ENCODE data around the gene FOSB. TPM values are rescaled to one million over a fixed set of nuclear protein-coding genes. Genes with fewer than 3 reads are reported as not detected.
A peak's percentile ranks its signal among the peaks of the same experiment; 100 is the strongest.

Gene FOSB
- total RNA-seq, 1 donor from 2014 or later: 176 TPM

DNA sequence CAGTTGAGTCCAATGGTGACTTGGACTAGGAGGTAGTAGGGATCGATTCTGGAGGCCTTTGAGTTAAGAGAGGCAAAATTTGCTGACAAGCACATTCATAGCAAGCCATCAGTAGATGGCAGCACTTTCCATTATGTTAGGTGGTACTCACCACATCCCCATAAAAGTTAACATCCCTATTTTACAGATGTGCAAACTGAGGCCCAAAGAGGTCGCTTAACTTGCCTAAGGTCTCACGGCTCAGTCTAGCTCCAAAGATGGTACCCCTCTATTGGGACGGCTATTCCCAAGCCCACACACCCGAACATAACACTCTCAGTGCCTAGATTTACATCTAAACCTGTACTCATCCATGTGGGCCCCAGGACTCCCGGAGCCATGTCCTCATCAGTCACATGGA, 21.5 kb upstream of the FOSB start:
- DNase-seq (ENCODE audit: extremely low spot score, unreplicated experiment): no peak
- Mint-ChIP-seq H3K4me1 (ENCODE audit: unreplicated experiment) (peaks cover 36% of the 10 kb centered on the region), H3K27ac (ENCODE audit: unreplicated experiment) (peak overlapping the region; percentile 19), H3K9me3 (ENCODE audit: unreplicated experiment) (no peaks in the 10 kb centered on the region), H3K4me3 (ENCODE audit: unreplicated experiment) (no peak overlapping the region), H3K36me3 (ENCODE audit: unreplicated experiment) (no peaks in the 10 kb centered on the region), H3K27me3 (ENCODE audit: unreplicated experiment) (no peaks in the 10 kb centered on the region)
- TF ChIP-seq CTCF (IDR thresholded peaks at IDR 0.05): peak; percentile 57

DNA sequence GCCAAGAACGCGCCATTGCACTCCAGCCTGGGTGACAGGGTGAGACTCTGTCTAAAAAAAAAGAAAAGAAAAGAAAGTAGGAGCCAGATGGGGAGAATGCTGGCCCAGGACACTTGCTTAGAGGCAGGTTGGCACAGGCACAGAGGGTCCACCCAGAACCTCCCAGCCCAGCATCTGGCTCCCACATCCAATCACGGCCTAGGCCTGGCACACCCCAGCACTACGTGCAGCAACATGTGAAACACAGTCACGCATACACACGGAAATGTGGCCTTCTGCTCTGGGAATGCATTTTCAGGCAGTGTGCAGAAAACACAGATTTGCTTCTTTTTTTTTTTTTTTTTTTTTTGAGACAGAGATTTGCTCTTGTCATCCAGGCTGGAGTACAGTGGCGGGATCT, 20.9 kb upstream of the FOSB start:
- DNase-seq (ENCODE audit: extremely low spot score, unreplicated experiment): no peak
- Mint-ChIP-seq H3K27me3 (ENCODE audit: unreplicated experiment) (no peaks in the 10 kb centered on the region), H3K9me3 (ENCODE audit: unreplicated experiment) (no peaks in the 10 kb centered on the region), H3K4me1 (ENCODE audit: unreplicated experiment) (peaks cover 42% of the 10 kb centered on the region), H3K36me3 (ENCODE audit: unreplicated experiment) (no peaks in the 10 kb centered on the region), H3K27ac (ENCODE audit: unreplicated experiment) (peak overlapping the region; percentile 23), H3K4me3 (ENCODE audit: unreplicated experiment) (no peak overlapping the region)
- TF ChIP-seq CTCF (IDR thresholded peaks at IDR 0.05): no peak

GRCh38 chr19:45448425-45448756, 19.4 kb upstream of the FOSB start:
- H3K4me1 Mint-ChIP-seq (ENCODE audit: unreplicated experiment): peaks cover 32% of the 10 kb centered on the region
- no peak overlapping the region for H3K27ac Mint-ChIP-seq (ENCODE audit: unreplicated experiment)
- H3K27me3 Mint-ChIP-seq (ENCODE audit: unreplicated experiment): no peaks in the 10 kb centered on the region
- no peak overlapping the region for H3K4me3 Mint-ChIP-seq (ENCODE audit: unreplicated experiment)
- no peak for DNase-seq (ENCODE audit: extremely low spot score, unreplicated experiment)
- TF ChIP-seq CTCF (IDR thresholded peaks at IDR 0.05): no peak
- H3K36me3 Mint-ChIP-seq (ENCODE audit: unreplicated experiment): no peaks in the 10 kb centered on the region
- no peaks in the 10 kb centered on the region for H3K9me3 Mint-ChIP-seq (ENCODE audit: unreplicated experiment)

DNA sequence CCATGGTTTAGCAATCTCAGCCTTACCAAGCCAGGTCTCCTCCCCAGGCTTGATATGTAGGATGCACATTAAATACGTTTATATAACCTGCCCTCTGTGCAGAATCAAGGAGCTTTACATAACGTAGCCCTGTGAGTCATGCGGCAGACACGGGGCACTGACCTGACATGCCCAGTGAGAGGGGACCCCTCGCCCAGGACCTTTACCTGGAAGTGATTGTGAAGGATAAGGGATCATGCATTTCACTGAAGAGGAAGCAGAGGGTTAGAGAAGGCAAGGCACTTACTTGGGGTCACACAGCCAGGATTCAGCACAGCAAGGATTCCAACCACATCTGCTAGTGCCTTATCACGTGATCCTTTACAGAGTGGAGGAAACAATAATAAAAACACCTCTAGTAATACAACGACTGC, 18.9 kb upstream of the FOSB start:
- Mint-ChIP-seq H3K27ac (ENCODE audit: unreplicated experiment) (peak overlapping the region; percentile 65), H3K4me3 (ENCODE audit: unreplicated experiment) (peak overlapping the region; percentile 59), H3K4me1 (ENCODE audit: unreplicated experiment) (peaks cover 32% of the 10 kb centered on the region), H3K36me3 (ENCODE audit: unreplicated experiment) (no peaks in the 10 kb centered on the region), H3K9me3 (ENCODE audit: unreplicated experiment) (no peaks in the 10 kb centered on the region), H3K27me3 (ENCODE audit: unreplicated experiment) (no peaks in the 10 kb centered on the region)
- TF ChIP-seq CTCF (IDR thresholded peaks at IDR 0.05): no peak
- no peak for DNase-seq (ENCODE audit: extremely low spot score, unreplicated experiment)

- TF ChIP-seq CTCF (IDR thresholded peaks at IDR 0.05): no peak
- Mint-ChIP-seq H3K4me1 (ENCODE audit: unreplicated experiment) (peaks cover 33% of the 10 kb centered on the region), H3K9me3 (ENCODE audit: unreplicated experiment) (no peaks in the 10 kb centered on the region), H3K27me3 (ENCODE audit: unreplicated experiment) (no peaks in the 10 kb centered on the region), H3K36me3 (ENCODE audit: unreplicated experiment) (no peaks in the 10 kb centered on the region), H3K4me3 (ENCODE audit: unreplicated experiment) (peak overlapping the region; percentile 91), H3K27ac (ENCODE audit: unreplicated experiment) (peak overlapping the region; percentile 99)
- DNase-seq (ENCODE audit: extremely low spot score, unreplicated experiment): no peak
Measured at GRCh38 chr19:45450012-45450333, 17.8 kb upstream of the FOSB start.

All from osteocyte (in vitro differentiated cells).